NCI-H2029 treated with DMSO at 0.1 percent for 48 hours (cell line): ENCODE data around the gene MROH2B.

ENCODE experiments used
- DNase-seq: peaks from one replicate; lab custom pipeline; 2025; lab: John Stamatoyannopoulos, UW

MROH2B gene

GRCh38 chr5:41071242-41071641 is at the start of gene MROH2B:
Gene MROH2B (minus strand): TSS chr5:41071342. CDS start chr5:41070852, 490 bp downstream.
- no peak for DNase-seq

GRCh38 chr5:41120600-41120999 is 49.5 kb upstream of the MROH2B start:
- no peak for DNase-seq

DNA sequence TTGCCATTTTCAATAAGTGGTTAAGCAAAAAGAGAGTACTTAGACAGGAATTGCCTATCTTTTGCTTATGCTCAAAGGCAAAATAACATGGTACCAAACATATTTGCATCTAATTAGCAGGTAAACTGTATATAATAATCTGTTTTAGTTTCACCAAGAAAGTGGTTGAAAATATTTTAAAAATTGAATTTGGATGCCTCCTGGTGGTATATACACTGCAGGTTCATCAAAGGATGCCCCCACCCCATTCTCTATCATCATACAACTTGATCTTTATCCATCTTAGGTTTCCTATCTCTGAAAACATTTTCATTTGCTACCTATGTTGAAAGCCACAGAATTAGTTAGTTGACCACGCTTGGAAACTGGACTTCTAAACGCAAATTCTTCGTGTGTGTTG is 47.0 kb upstream of the MROH2B start:
- DNase-seq, result no peak

- DNase-seq, result no peak
These were observed 44.1 kb upstream of the MROH2B start for GRCh38 chr5:41115281-41115680.

DNA sequence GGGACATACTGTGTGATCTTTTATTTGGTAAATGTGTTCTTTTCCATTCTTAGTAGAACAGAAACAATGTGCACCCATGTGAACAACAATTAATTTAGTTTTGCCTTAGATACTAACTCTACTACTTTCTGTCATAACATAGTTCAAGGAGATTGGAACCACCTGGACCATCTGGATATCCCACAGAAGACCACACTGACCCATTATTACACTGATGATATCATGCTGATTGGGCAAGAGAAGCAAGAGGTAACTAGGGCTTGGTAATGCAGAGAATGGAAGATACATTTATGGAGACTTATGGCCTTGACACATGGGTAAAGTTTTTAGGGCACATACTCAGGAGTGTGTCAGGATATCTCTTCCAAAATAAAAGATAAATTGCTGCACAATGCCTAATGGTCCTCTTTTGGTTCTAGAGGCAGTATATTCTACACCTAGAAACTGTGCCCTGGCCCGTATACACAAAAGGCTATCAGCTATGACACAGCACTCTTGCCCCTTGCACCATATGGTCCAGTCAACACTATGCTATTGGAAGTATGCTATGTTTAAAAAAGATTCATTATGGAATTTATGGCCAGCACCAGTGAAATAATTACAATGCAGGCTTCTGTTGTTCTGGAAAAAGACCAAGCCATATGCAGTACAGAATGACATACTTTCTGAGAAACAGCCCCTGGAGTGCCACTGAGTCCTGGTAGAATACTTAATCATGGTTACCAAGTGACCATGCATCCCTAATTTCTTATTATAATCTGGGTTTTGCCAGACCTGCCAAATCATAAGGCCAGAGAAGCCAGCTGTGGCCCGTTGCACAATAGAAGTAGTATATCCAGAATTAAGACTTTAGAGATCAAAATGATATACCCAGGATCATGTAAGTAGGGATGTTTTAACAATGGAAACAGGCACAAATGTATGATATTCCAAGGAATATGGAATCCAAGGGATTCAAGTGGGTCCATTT is 41.6 kb upstream of the MROH2B start:
- no peak for DNase-seq

GRCh38 chr5:41109186-41109585 is 38.0 kb upstream of the MROH2B start:
- no peak for DNase-seq

DNA sequence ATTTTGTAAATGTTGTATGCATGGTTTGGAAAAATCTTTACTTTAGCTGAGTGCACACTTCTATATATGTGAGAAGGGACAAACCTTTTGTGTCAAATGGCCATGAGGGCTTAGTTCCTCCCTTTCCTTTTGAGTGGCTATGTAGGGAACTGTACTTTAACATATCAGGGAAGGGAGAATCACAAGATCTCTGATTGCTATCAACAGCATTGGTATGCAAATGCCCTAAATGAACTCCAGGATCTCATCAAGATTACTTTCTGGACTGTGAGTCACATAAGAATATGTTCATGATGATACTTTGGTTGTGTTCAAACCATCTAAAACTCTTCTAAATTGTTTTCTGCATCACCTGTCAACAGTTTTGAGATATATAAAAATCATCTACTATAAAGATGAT is 31.2 kb upstream of the MROH2B start:
- no peak for DNase-seq

- DNase-seq, result no peak
These were observed 26.5 kb upstream of the MROH2B start for GRCh38 chr5:41097642-41098041.

DNA sequence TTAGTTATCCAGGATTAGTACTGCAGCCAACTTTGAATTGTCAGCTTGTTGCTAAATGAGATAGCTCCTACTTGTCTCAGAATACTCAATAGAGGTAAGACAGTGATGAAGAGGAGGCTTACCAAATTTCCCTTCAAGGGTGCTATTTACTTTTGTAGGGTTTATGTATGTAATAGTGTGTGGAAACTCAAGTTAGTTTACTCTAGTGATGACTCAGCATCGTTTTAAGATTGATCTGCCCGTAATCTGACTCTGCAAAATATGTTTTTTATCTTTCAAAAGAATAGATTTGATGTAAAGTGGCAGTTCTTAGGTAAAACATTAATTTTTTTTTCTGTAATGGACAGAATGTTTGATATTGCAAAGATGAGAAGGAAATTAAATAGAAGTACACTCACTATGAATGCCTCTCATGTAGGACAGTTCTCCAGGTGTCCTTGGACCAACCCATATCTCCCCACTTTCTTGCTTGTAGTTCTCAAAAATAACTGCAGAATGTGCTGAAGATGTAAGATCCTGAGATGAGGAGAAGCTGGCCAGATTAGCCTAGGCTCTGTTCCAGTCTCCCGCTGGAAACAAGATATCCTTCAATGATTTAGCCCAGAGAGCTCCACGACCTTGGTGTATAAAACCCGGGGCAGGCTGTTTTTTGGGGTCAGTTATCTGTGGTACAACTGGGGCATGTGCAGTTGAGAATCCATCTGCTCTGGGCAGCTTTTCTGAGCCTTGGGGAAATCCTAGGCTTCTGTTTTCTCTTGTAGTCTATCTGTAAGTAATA is 24.4 kb upstream of the MROH2B start:
- DNase-seq, result no peak

GRCh38 chr5:41094871-41095270 is 23.7 kb upstream of the MROH2B start:
- no peak for DNase-seq

GRCh38 chr5:41093803-41094202 is 22.7 kb upstream of the MROH2B start:
- DNase-seq, result no peak

DNA sequence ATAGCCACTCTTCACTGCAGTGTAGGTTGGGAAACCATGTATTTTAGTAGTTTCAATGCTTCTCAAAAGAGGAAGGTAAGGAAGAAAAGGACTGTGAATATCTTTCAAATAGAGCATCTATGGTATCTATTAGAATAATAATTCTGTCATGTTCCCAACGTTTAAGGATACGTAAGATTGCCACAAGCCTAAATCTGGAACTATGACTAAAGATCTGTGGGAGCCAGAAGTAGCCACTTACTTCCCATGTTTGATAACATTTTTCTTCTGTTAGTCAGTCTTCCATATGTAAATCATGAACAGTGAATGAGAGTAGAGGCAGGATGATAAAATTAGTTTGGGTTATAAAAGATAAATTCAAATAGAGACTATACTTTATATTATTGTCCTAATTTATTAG is 16.3 kb upstream of the MROH2B start:
- DNase-seq, result no peak

GRCh38 chr5:41083306-41083705 is 12.2 kb upstream of the MROH2B start:
- no peak for DNase-seq

DNA sequence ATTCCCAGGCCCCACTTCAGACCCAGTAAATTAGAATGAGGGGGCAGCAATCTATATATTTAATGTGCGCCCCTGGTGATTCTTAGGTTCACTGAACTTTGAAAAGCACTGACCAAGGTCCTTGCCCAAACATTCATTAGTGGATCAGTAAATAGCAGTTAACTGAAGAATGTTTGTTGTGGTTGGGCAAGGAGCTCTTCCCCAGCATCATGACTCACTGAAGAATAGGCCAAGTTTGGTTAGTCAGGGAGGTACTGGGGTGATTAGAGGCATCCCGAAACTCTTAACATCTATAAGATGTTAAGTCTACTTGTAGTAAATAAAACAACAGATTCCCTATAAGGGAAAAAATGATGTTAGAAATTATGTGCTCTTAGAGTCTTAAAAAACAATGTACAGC is 833 bp upstream of the MROH2B start:
- DNase-seq, result no peak

GRCh38 chr5:41067714-41068568 is 3.2 kb downstream of the MROH2B start:
- DNase-seq, result no peak

GRCh38 chr5:41065691-41066335 is 5.3 kb downstream of the MROH2B start:
- DNase-seq, result no peak

- DNase-seq, result no peak
These were observed 13.2 kb downstream of the MROH2B start for GRCh38 chr5:41057940-41058339.

DNA sequence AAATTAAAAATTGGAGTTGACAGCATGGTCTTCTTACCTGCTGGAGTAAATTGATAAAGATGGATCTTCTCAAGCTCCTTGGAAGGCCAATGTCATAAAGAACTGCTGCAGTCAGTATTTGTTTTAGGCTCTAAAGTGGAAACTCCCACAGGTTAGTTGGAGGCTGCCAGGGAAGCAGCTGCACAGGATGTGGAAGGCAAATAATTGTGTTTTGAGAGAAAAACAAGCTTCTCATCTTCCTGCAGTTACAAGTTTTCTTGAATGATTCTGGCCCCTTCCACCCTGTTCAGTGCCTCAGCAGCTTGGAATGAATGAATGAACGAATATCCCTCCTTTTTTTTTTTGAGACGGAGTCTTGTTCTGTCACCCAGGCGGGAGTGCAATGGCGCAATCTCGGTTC is 13.9 kb downstream of the MROH2B start:
- no peak for DNase-seq

DNA sequence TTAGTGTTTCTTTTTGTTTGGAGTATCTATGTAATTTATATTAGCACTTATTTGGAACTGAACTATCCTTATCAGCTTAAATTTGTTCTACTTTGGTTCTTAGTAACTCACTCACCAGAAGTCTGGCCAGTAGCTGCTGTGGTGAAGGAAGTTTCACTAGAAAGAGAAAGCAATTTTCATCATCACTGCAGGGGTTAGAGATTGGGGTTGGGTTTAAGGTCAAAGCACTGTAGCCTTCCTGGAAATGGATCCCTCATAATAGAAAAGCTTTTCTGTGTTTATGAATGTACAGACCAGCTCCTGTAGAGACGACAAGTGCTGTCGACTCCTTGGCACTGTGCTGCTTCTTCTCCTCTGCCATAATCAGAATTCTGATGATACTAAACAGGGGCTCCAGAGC is 22.2 kb downstream of the MROH2B start:
- no peak for DNase-seq

DNA sequence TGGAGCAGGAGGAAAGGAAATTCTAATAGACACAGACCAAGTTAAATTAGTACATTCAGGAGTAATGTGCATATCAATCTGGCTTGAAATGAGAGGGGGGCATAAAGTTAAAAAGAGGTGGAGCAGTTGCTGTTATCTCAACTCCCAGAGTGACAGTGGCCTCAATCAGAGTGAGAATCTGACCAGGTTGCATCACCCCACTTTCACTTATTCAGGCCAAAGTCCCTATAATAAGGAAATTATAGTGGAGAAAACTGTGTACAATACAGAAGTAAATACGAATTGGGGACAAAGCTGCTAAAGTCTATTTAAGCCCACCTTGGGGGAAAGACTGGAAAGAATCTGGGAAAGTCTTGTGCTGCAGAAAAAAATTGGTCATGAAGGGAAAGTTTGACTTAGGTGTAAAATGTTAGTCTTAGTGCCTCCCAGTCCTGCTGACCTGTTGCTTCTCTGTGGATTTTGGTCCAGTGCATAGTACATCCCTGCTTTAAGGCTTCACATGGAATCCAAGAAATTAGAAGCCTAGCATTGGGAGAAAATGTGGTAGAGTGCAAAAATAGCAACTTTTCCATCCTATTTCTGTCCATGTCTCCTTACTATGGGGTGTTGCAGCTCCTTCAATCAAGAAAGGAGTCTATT is 27.9 kb downstream of the MROH2B start:
- no peak for DNase-seq

DNA sequence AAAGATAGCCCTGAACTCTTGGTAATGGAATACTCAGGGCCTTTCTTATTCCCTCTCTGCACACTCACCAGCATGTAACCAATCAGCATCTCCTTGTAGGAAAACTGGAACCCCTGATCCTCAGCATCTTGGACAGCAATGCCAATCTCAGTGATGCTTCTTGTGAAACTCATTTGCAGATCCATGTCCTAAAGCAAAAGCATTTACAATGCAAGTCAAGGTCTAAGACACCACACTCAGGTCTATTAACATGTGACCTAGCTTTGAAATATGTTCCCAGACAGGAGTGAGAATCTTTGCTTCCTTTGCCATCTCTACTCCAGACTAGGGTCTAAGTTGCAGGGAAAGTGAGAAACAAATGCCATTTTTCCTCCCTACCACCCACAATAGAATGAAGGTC is 38.2 kb downstream of the MROH2B start:
- no peak for DNase-seq
